ENCODE data around the gene BIN1. TPM values are rescaled to one million over a fixed set of nuclear protein-coding genes. Genes with fewer than 3 reads are reported as not detected.

Gene BIN1
- total RNA-seq, 1 experiment from 2014 or later: 42.5 TPM

- TF ChIP-seq RORB (CRISPR knock-in tag; IDR thresholded peaks at IDR 0.05): no peak
- no peak for TF ChIP-seq ATF2 (CRISPR knock-in tag; IDR thresholded peaks at IDR 0.05; ENCODE audit: borderline replicate concordance, low read depth)
- no peak for TF ChIP-seq NR2C2 (CRISPR knock-in tag; IDR thresholded peaks at IDR 0.05)
- TF ChIP-seq CBFB (CRISPR knock-in tag; IDR thresholded peaks at IDR 0.05; ENCODE audit: low read depth): no peak
- no peak for TF ChIP-seq GABPB1 (CRISPR knock-in tag; IDR thresholded peaks at IDR 0.05)
- TF ChIP-seq, protein P1, sequence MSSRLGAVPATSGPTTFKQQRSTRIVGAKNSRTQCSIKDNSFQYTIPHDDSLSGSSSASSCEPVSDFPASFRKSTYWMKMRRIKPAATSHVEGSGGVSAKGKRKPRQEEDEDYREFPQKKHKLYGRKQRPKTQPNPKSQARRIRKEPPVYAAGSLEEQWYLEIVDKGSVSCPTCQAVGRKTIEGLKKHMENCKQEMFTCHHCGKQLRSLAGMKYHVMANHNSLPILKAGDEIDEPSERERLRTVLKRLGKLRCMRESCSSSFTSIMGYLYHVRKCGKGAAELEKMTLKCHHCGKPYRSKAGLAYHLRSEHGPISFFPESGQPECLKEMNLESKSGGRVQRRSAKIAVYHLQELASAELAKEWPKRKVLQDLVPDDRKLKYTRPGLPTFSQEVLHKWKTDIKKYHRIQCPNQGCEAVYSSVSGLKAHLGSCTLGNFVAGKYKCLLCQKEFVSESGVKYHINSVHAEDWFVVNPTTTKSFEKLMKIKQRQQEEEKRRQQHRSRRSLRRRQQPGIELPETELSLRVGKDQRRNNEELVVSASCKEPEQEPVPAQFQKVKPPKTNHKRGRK (CRISPR knock-in tag; IDR thresholded peaks at IDR 0.05; ENCODE audit: borderline replicate concordance): no peak
Measured at GRCh38 chr2:127045792-127046501, 61.0 kb downstream of the BIN1 start (continued).

GRCh38 chr2:127044977-127045661, 61.8 kb downstream of the BIN1 start:
- no peak for DNase-seq (ENCODE audit: low spot score)
- Mint-ChIP-seq H3K9me3 (no peaks in the 10 kb centered on the region), H3K27ac (no peak overlapping the region), H3K36me3 (no peaks in the 10 kb centered on the region), H3K4me3 (no peak overlapping the region), H3K27me3 (ENCODE audit: low read depth) (peaks cover 3% of the 10 kb centered on the region), H3K4me1 (no peaks in the 10 kb centered on the region)
- POLR2A ChIA-PET: no interaction called here
- no peak for ATAC-seq
- CTCF ChIA-PET: no interaction called here
- TF ChIP-seq NR1H2 (CRISPR knock-in tag; IDR thresholded peaks at IDR 0.05) (no peak), ZNF423 (CRISPR knock-in tag; IDR thresholded peaks at IDR 0.05) (no peak), MAX (CRISPR knock-in tag; IDR thresholded peaks at IDR 0.05) (no peak), ATF6 (CRISPR knock-in tag; IDR thresholded peaks at IDR 0.05) (no peak), ATF3 (CRISPR knock-in tag; conservative IDR thresholded peaks at IDR 0.05) (no peak), SP1 (CRISPR knock-in tag; conservative IDR thresholded peaks at IDR 0.05) (no peak), E2F4 (CRISPR knock-in tag; IDR thresholded peaks at IDR 0.05; ENCODE audit: borderline replicate concordance, low read depth) (no peak), RORB (CRISPR knock-in tag; IDR thresholded peaks at IDR 0.05) (no peak), ZNF232 (CRISPR knock-in tag; IDR thresholded peaks at IDR 0.05) (no peak), JUN (CRISPR knock-in tag; IDR thresholded peaks at IDR 0.05) (no peak), MLX (CRISPR knock-in tag; IDR thresholded peaks at IDR 0.05) (no peak), ATF1 (CRISPR knock-in tag; IDR thresholded peaks at IDR 0.05) (no peak)
- TF ChIP-seq, protein P2, sequence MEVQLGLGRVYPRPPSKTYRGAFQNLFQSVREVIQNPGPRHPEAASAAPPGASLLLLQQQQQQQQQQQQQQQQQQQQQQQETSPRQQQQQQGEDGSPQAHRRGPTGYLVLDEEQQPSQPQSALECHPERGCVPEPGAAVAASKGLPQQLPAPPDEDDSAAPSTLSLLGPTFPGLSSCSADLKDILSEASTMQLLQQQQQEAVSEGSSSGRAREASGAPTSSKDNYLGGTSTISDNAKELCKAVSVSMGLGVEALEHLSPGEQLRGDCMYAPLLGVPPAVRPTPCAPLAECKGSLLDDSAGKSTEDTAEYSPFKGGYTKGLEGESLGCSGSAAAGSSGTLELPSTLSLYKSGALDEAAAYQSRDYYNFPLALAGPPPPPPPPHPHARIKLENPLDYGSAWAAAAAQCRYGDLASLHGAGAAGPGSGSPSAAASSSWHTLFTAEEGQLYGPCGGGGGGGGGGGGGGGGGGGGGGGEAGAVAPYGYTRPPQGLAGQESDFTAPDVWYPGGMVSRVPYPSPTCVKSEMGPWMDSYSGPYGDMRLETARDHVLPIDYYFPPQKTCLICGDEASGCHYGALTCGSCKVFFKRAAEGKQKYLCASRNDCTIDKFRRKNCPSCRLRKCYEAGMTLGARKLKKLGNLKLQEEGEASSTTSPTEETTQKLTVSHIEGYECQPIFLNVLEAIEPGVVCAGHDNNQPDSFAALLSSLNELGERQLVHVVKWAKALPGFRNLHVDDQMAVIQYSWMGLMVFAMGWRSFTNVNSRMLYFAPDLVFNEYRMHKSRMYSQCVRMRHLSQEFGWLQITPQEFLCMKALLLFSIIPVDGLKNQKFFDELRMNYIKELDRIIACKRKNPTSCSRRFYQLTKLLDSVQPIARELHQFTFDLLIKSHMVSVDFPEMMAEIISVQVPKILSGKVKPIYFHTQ (CRISPR knock-in tag; IDR thresholded peaks at IDR 0.05): no peak
- TF ChIP-seq, protein P1 (CRISPR knock-in tag; IDR thresholded peaks at IDR 0.05; ENCODE audit: borderline replicate concordance): no peak
- TF ChIP-seq, protein P3, sequence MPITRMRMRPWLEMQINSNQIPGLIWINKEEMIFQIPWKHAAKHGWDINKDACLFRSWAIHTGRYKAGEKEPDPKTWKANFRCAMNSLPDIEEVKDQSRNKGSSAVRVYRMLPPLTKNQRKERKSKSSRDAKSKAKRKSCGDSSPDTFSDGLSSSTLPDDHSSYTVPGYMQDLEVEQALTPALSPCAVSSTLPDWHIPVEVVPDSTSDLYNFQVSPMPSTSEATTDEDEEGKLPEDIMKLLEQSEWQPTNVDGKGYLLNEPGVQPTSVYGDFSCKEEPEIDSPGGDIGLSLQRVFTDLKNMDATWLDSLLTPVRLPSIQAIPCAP (CRISPR knock-in tag; IDR thresholded peaks at IDR 0.05): no peak
- TF ChIP-seq, protein P4, sequence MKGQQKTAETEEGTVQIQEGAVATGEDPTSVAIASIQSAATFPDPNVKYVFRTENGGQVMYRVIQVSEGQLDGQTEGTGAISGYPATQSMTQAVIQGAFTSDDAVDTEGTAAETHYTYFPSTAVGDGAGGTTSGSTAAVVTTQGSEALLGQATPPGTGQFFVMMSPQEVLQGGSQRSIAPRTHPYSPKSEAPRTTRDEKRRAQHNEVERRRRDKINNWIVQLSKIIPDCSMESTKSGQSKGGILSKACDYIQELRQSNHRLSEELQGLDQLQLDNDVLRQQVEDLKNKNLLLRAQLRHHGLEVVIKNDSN (CRISPR knock-in tag; IDR thresholded peaks at IDR 0.05): no peak
